Liver (tissue), 9 donors: ENCODE measurements around the gene FRMD4A. TPM values are rescaled to one million over a fixed set of nuclear protein-coding genes. Genes with fewer than 3 reads are reported as not detected.
"Not testable (repeated sequence)": the region's sequence is repeated elsewhere in the genome, so short reads cannot be mapped to it uniquely, and the experiment has no call there.

Source experiments
- DNase-seq: peaks from one replicate; pipeline ENCODE4 v3.0.0-alpha.2; 2017; ENCODE audit warnings: low spot score
- H3K27ac ChIP-seq, 2 donors: one replicate each; pipeline ENCODE4 v1.7.0; 2013; ENCODE audit warnings: inconsistent platforms in 2 of 2, low read length in 2 of 2, control low read depth in 1 of 2, low read depth in 1 of 2, mild to moderate bottlenecking in 1 of 2
- H3K27me3 ChIP-seq, 4 donors: one replicate each; pipeline versions ENCODE4 v1.6.1 to v1.7.0; 2013; ENCODE audit warnings: low read length in 3 of 4, inconsistent platforms in 1 of 4, mild to moderate bottlenecking in 1 of 4, moderate library complexity in 1 of 4; ENCODE audit not compliant: control insufficient read depth in 4 of 4, insufficient read depth in 4 of 4
- H3K36me3 ChIP-seq, 4 donors: one replicate each; pipeline versions ENCODE4 v1.6.1 to v1.7.0; 2013; ENCODE audit warnings: low read length in 3 of 4, mild to moderate bottlenecking in 3 of 4, low read depth in 1 of 4, moderate library complexity in 1 of 4; ENCODE audit not compliant: control insufficient read depth in 4 of 4, insufficient read depth in 3 of 4
- H3K4me1 ChIP-seq, 4 donors: one replicate each; pipeline versions ENCODE4 v1.6.1 to v1.7.0; 2013; ENCODE audit warnings: low read length in 3 of 4, mild to moderate bottlenecking in 3 of 4, moderate library complexity in 1 of 4; ENCODE audit not compliant: control insufficient read depth in 4 of 4, insufficient read depth in 4 of 4
- H3K4me3 ChIP-seq, 3 donors: one replicate each; pipeline versions ENCODE4 v1.6.1 to v1.7.0; 2013; ENCODE audit warnings: low read length in 3 of 3, control low read depth in 1 of 3, low read depth in 1 of 3, mild to moderate bottlenecking in 1 of 3
- H3K9ac ChIP-seq, 2 donors: one replicate each; pipeline ENCODE4 v1.7.0; 2013; ENCODE audit warnings: low read length in 2 of 2, mild to moderate bottlenecking in 2 of 2, moderate library complexity in 2 of 2, control low read depth in 1 of 2, low read depth in 1 of 2
- H3K9me3 ChIP-seq, 4 donors: one replicate each; pipeline versions ENCODE4 v1.6.1 to v1.7.0; 2013; ENCODE audit warnings: low read length in 3 of 4; ENCODE audit not compliant: control insufficient read depth in 4 of 4
- EGR1 ChIP-seq, 2 donors: IDR thresholded peaks; 2 replicates each; pipeline ENCODE4 v1.6.1; 2016 to 2018; ENCODE audit warnings: antibody characterized with exemption in 2 of 2, low read depth in 2 of 2
- FOXA1 ChIP-seq: IDR thresholded peaks from 2 replicates; pipeline ENCODE4 v1.6.1; 2016; ENCODE audit warnings: antibody characterized with exemption
- GABPA ChIP-seq, 2 donors: IDR thresholded peaks in 1 of 2; conservative IDR thresholded peaks in 1 of 2; 2 replicates each; pipeline ENCODE4 v1.6.1; 2016; ENCODE audit warnings: antibody characterized with exemption in 2 of 2, mild to moderate bottlenecking in 1 of 2, moderate library complexity in 1 of 2
- HNF4A ChIP-seq, 2 donors: conservative IDR thresholded peaks; 2 replicates each; pipeline ENCODE4 v1.6.1; 2016; ENCODE audit warnings: antibody characterized with exemption in 2 of 2, mild to moderate bottlenecking in 2 of 2
- JUND ChIP-seq, 2 donors: IDR thresholded peaks; 2 replicates each; pipeline ENCODE4 v1.6.1; 2016; ENCODE audit warnings: antibody characterized with exemption in 2 of 2
- NR2F2 ChIP-seq: IDR thresholded peaks from 2 replicates; pipeline ENCODE4 v1.6.1; 2016; ENCODE audit warnings: antibody characterized with exemption
- RAD21 ChIP-seq, 2 donors: IDR thresholded peaks; 2 replicates each; pipeline ENCODE4 v1.6.1; 2016; ENCODE audit warnings: antibody characterized with exemption in 2 of 2, mild to moderate bottlenecking in 2 of 2
- RXRA ChIP-seq, 2 donors: IDR thresholded peaks; 2 replicates each; pipeline ENCODE4 v1.6.1; 2017 to 2018; ENCODE audit warnings: antibody characterized with exemption in 2 of 2, mild to moderate bottlenecking in 1 of 2
- SP1 ChIP-seq: IDR thresholded peaks from 2 replicates; pipeline ENCODE4 v1.6.1; 2018; ENCODE audit warnings: antibody characterized with exemption, mild to moderate bottlenecking
- TAF1 ChIP-seq: conservative IDR thresholded peaks from 2 replicates; pipeline ENCODE4 v1.6.1; 2016; ENCODE audit warnings: antibody characterized with exemption, mild to moderate bottlenecking
- YY1 ChIP-seq: IDR thresholded peaks from 2 replicates; pipeline ENCODE4 v1.6.1; 2016; ENCODE audit warnings: antibody characterized with exemption, mild to moderate bottlenecking
- WGBS: extraction: QIAGEN DNeasy Blood & Tissue Kit; methylation state at CpG from one replicate; pipeline ENCODE4 v1.1.7; 2013; 5-methylcytosine and 5-hydroxymethylcytosine counted together
- polyA plus RNA-seq, 2 donors: library from polyadenylated mRNA; stranded (reverse) in 1 of 2; unstranded in 1 of 2; fragments of 200-250 nt in 1 of 2; fragments of >200 nt in 1 of 2; fragmentation: Nextera tagmentation in 1 of 2; extraction: Ambion mirVana in 1 of 2; gene quantifications; one replicate each; pipeline versions ENCODE4 v1.2.1 to v1.2.3, GENCODE V29; 2013 to 2015
- total RNA-seq, 2 donors: library from RNA; depleted of rRNA; stranded (reverse); fragments of >200 nt; gene quantifications; one replicate each; pipeline ENCODE4 v1.2.3, GENCODE V29; 2014
- TF ChIP-seq, protein P1 (sequence below): fragments of 150-350 bp; IDR thresholded peaks from 2 replicates; pipeline ENCODE4 v1.5.1; 2017; ENCODE audit warnings: improper control_type of control experiment, low read depth, low read length; ENCODE audit not compliant: missing input control
- TF ChIP-seq, protein P2 (sequence below): IDR thresholded peaks from 2 replicates; pipeline ENCODE4 v1.6.1; 2016; ENCODE audit warnings: antibody characterized with exemption
- TF ChIP-seq, protein P3 (sequence below): IDR thresholded peaks from 2 replicates; pipeline ENCODE4 v1.6.1; 2016; ENCODE audit warnings: antibody characterized with exemption, mild to moderate bottlenecking
- TF ChIP-seq, protein P4 (sequence below): IDR thresholded peaks from 2 replicates; pipeline ENCODE4 v1.6.1; 2016; ENCODE audit warnings: antibody characterized with exemption
- TF ChIP-seq, protein P5 (sequence below): IDR thresholded peaks from 2 replicates; pipeline ENCODE4 v1.6.1; 2016; ENCODE audit warnings: antibody characterized with exemption
- donor health status: healthy.
- donor health status: healthy.
- donor health status: healthy.
- donor health status: healthy.
- donor health status: healthy.

FRMD4A gene
- total and polyA plus RNA-seq, 4 donors = 8.2 to 34.3 (median 13.1) TPM

DNA sequence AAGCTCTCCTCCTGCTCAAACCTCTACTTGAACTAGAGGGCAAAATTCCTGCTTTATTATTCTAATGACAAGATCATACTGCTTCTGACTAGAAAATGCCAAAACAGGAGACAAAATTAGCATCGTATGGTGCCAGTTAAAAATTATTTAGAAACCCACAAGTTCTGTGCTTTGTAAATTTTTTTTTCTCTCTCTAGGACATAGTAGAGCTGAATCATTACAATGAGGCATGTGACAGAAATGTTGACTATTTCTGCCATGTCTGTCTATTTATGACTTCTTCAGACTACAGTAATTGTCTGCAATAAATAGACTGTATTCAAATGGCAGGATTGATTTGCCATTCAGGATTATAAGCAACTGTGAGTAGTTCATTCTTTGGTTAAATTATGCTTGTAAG, 408.1 kb downstream of the FRMD4A start (continued):
- TF ChIP-seq, protein P1, sequence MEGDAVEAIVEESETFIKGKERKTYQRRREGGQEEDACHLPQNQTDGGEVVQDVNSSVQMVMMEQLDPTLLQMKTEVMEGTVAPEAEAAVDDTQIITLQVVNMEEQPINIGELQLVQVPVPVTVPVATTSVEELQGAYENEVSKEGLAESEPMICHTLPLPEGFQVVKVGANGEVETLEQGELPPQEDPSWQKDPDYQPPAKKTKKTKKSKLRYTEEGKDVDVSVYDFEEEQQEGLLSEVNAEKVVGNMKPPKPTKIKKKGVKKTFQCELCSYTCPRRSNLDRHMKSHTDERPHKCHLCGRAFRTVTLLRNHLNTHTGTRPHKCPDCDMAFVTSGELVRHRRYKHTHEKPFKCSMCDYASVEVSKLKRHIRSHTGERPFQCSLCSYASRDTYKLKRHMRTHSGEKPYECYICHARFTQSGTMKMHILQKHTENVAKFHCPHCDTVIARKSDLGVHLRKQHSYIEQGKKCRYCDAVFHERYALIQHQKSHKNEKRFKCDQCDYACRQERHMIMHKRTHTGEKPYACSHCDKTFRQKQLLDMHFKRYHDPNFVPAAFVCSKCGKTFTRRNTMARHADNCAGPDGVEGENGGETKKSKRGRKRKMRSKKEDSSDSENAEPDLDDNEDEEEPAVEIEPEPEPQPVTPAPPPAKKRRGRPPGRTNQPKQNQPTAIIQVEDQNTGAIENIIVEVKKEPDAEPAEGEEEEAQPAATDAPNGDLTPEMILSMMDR = no peak
- TF ChIP-seq HNF4A (conservative IDR thresholded peaks at IDR 0.05) (no peak), FOXA1 (no peak), JUND (IDR thresholded peaks at IDR 0.05) (no peak), TAF1 (no peak), SP1 (no peak), YY1 (no peak)
- TF ChIP-seq, protein P2, sequence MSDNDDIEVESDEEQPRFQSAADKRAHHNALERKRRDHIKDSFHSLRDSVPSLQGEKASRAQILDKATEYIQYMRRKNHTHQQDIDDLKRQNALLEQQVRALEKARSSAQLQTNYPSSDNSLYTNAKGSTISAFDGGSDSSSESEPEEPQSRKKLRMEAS = no peak

DNA sequence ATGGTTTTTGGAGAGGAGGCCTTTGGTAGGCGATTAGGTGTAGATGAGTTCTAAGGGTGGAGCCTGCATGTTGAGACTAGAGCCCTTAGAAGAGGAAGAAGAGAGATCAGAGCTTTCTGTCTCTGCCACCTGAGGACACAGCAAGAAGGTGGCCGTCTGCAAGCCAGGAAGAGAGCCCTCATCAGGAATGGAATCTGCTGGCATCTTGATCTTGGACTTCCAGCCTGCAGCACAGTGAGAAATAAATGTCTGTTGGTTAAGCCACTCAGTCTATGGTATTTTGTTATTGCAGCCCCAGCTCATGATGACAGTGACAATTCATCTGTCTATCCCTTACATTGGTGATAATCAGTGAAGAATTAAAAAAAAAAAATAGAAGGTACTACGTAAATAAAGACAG, 408.8 kb downstream of the FRMD4A start:
- H3K4me1 ChIP-seq = no peaks in the 10 kb centered on the region
- 61% methylated on average over 3 of the region's 3 CpGs for WGBS
- no peak for TF ChIP-seq YY1
- no peak for TF ChIP-seq RXRA (IDR thresholded peaks at IDR 0.05)
- TF ChIP-seq NR2F2 = no peak
- TF ChIP-seq, protein P1 = no peak
- no peak for TF ChIP-seq EGR1 (IDR thresholded peaks at IDR 0.05; ENCODE audit: low read depth in 2 of 2)
- TF ChIP-seq SP1 = no peak
- no peak for TF ChIP-seq GABPA (IDR thresholded peaks at IDR 0.05 in 1 of 2, conservative IDR thresholded peaks at IDR 0.05 in 1 of 2)
- TF ChIP-seq, protein P2 = no peak
- TF ChIP-seq TAF1 = no peak
- no peak for TF ChIP-seq HNF4A (conservative IDR thresholded peaks at IDR 0.05)
- TF ChIP-seq, protein P3, sequence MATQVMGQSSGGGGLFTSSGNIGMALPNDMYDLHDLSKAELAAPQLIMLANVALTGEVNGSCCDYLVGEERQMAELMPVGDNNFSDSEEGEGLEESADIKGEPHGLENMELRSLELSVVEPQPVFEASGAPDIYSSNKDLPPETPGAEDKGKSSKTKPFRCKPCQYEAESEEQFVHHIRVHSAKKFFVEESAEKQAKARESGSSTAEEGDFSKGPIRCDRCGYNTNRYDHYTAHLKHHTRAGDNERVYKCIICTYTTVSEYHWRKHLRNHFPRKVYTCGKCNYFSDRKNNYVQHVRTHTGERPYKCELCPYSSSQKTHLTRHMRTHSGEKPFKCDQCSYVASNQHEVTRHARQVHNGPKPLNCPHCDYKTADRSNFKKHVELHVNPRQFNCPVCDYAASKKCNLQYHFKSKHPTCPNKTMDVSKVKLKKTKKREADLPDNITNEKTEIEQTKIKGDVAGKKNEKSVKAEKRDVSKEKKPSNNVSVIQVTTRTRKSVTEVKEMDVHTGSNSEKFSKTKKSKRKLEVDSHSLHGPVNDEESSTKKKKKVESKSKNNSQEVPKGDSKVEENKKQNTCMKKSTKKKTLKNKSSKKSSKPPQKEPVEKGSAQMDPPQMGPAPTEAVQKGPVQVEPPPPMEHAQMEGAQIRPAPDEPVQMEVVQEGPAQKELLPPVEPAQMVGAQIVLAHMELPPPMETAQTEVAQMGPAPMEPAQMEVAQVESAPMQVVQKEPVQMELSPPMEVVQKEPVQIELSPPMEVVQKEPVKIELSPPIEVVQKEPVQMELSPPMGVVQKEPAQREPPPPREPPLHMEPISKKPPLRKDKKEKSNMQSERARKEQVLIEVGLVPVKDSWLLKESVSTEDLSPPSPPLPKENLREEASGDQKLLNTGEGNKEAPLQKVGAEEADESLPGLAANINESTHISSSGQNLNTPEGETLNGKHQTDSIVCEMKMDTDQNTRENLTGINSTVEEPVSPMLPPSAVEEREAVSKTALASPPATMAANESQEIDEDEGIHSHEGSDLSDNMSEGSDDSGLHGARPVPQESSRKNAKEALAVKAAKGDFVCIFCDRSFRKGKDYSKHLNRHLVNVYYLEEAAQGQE = no peak
- TF ChIP-seq RAD21 (IDR thresholded peaks at IDR 0.05) = no peak
- TF ChIP-seq, protein P4, sequence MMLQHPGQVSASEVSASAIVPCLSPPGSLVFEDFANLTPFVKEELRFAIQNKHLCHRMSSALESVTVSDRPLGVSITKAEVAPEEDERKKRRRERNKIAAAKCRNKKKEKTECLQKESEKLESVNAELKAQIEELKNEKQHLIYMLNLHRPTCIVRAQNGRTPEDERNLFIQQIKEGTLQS = no peak
- TF ChIP-seq, protein P5, sequence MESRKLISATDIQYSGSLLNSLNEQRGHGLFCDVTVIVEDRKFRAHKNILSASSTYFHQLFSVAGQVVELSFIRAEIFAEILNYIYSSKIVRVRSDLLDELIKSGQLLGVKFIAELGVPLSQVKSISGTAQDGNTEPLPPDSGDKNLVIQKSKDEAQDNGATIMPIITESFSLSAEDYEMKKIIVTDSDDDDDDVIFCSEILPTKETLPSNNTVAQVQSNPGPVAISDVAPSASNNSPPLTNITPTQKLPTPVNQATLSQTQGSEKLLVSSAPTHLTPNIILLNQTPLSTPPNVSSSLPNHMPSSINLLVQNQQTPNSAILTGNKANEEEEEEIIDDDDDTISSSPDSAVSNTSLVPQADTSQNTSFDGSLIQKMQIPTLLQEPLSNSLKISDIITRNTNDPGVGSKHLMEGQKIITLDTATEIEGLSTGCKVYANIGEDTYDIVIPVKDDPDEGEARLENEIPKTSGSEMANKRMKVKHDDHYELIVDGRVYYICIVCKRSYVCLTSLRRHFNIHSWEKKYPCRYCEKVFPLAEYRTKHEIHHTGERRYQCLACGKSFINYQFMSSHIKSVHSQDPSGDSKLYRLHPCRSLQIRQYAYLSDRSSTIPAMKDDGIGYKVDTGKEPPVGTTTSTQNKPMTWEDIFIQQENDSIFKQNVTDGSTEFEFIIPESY = no peak
- TF ChIP-seq JUND (IDR thresholded peaks at IDR 0.05) = no peak
- H3K27ac ChIP-seq = no peak overlapping the region
- H3K4me3 ChIP-seq = no peak overlapping the region
- no peak overlapping the region for H3K9ac ChIP-seq
- no peak for DNase-seq
- H3K27me3 ChIP-seq = no peaks in the 10 kb centered on the region
- H3K9me3 ChIP-seq = no peaks in the 10 kb centered on the region
- no peaks in the 10 kb centered on the region for H3K36me3 ChIP-seq

DNA sequence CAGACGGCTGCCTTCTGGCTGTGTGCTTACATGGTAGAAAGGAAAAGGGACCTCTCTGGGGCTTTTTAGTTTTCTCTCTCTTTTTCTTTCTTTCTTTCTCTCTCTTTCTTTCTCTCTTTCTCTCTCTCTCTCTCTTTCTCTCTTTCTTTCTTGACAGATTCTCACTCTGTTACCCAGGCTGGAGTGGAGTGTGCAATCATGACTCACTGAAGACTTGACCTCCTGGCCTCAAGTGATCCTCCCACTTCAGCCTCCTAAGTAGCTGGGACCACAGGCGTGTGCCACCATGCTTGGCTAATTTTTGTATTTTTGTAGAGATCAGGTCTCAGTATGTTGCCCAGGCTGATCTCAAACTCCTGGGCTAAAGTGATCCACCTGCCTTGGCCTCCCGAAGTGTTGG, 409.6 kb downstream of the FRMD4A start:
- H3K27ac ChIP-seq, DNase-seq, H3K9ac ChIP-seq, H3K27me3 ChIP-seq, H3K4me3 ChIP-seq, H3K9me3 ChIP-seq, H3K4me1 ChIP-seq, H3K36me3 ChIP-seq: not testable (repeated sequence)
- WGBS = 66% methylated on average over 3 of the region's 3 CpGs
